Lower leg skin (tissue), 4 donors: ENCODE measurements around the gene SLC25A28. TPM values are rescaled to one million over a fixed set of nuclear protein-coding genes. Genes with fewer than 3 reads are reported as not detected.
"Not testable (repeated sequence)": the region's sequence is repeated elsewhere in the genome, so short reads cannot be mapped to it uniquely, and the experiment has no call there.

Experiments used
- DNase-seq, 2 donors: peaks; one replicate each; pipeline ENCODE4 v3.0.0-alpha.2; 2019; ENCODE audit warnings: low spot score in 2 of 2
- H3K4me3 ChIP-seq: fragments of 200-600 bp; sonication (generic); 2 replicates; pipeline ENCODE4 v1.5.1; 2017; ENCODE audit warnings: mild to moderate bottlenecking, low read depth; ENCODE audit not compliant: poor library complexity, severe bottlenecking
- CTCF ChIP-seq, 3 donors: fragments of 450-650 bp; IDR thresholded peaks; one replicate each; pipeline ENCODE4 v1.5.1; 2016; ENCODE audit warnings: antibody characterized with exemption in 3 of 3, mild to moderate bottlenecking in 3 of 3, moderate library complexity in 2 of 3
- POLR2A ChIP-seq, 2 donors: fragments of 450-650 bp; IDR thresholded peaks; one replicate each; pipeline ENCODE4 v1.6.1; 2016 to 2017; ENCODE audit warnings: antibody characterized with exemption in 2 of 2, mild to moderate bottlenecking in 1 of 2, moderate library complexity in 1 of 2
- WGBS, 2 donors: methylation state at CpG; one replicate each; pipeline ENCODE4 v1.1.5; 2018; 5-methylcytosine and 5-hydroxymethylcytosine counted together
- intact Hi-C: fragments of 100-400 bp; cut with DNase I; formaldehyde crosslinking; loops from one replicate; pipeline ENCODE4 v1.15.0; 2023; ENCODE audit warnings: low total_unique reads
- total RNA-seq, 4 donors: library from RNA; depleted of rRNA; stranded (reverse); fragments of >200 nt; gene quantifications; one replicate each; pipeline ENCODE4 v1.1.0, GENCODE V29; 2016

Gene SLC25A28
- total RNA-seq, 4 donors from 2014 or later = 21.0 to 43.0 (median 26.4) TPM

GRCh38 chr10:99605351-99605750 is 14.9 kb downstream of the SLC25A28 start:
- 19 to 75% methylated on average over 2 of the region's 2 CpGs for WGBS, 2 donors
- no peak overlapping the region for H3K4me3 ChIP-seq
- TF ChIP-seq CTCF (IDR thresholded peaks at IDR 0.05) (no peak), POLR2A (IDR thresholded peaks at IDR 0.05) (no peak)
- DNase-seq = no peak
- intact Hi-C loops = no loop called here

- DNase-seq = no peak
- WGBS, 2 donors = 0 to 100% methylated on average over 1 of the region's 1 CpG
- H3K4me3 ChIP-seq = no peak overlapping the region
- TF ChIP-seq CTCF (IDR thresholded peaks at IDR 0.05) (no peak), POLR2A (IDR thresholded peaks at IDR 0.05) (no peak)
- intact Hi-C loops = no loop called here
Measured at GRCh38 chr10:99604862-99605261, 15.4 kb downstream of the SLC25A28 start.

GRCh38 chr10:99598781-99599509 is 21.3 kb downstream of the SLC25A28 start:
- TF ChIP-seq CTCF (IDR thresholded peaks at IDR 0.05) = no peak
- no peak for TF ChIP-seq POLR2A (IDR thresholded peaks at IDR 0.05)
- H3K4me3 ChIP-seq = no peak overlapping the region
- intact Hi-C loops = no loop called here
- WGBS, 2 donors = 81 to 82% methylated on average over 8 of the region's 8 CpGs
- peak in 1 of 2 donors; percentile 75 for DNase-seq

GRCh38 chr10:99598011-99598410 is 22.2 kb downstream of the SLC25A28 start:
- no peak overlapping the region for H3K4me3 ChIP-seq
- 62 to 66% methylated on average over 4 of the region's 4 CpGs for WGBS, 2 donors
- no peak for TF ChIP-seq CTCF (IDR thresholded peaks at IDR 0.05)
- TF ChIP-seq POLR2A (IDR thresholded peaks at IDR 0.05) = no peak
- DNase-seq = no peak
- intact Hi-C loops = no loop called here

- H3K4me3 ChIP-seq, DNase-seq, intact Hi-C loops: not testable (repeated sequence)
- 84% methylated on average over 4 of the region's 4 CpGs for WGBS, 2 donors
Measured at GRCh38 chr10:99596708-99597107, 23.5 kb downstream of the SLC25A28 start.

- TF ChIP-seq CTCF (IDR thresholded peaks at IDR 0.05) (no peak), POLR2A (IDR thresholded peaks at IDR 0.05) (no peak)
- DNase-seq = peak in 1 of 2 donors; percentile 64
- intact Hi-C loops = no loop called here
- 65 to 72% methylated on average over 6 of the region's 6 CpGs for WGBS, 2 donors
- H3K4me3 ChIP-seq = no peak overlapping the region
Measured at GRCh38 chr10:99595770-99596465, 24.3 kb downstream of the SLC25A28 start.
